ENCODE measurements around the gene UCK2.

UCK2 gene

GRCh38 chr1:165816826-165817497 is 10.5 kb upstream of the UCK2 start:
- Histone ChIP-seq H3K27ac (ENCODE audit: low read depth, low read length) (no peak overlapping the region), H3K36me3 (ENCODE audit: control insufficient read depth, insufficient read depth, low read length) (no peaks in the 10 kb centered on the region)

GRCh38 chr1:165823552-165824268 is 3.7 kb upstream of the UCK2 start:
- H3K9me3 ChIP-seq (ENCODE audit: control insufficient read depth, insufficient read depth, low read depth, low read length), result no peaks in the 10 kb centered on the region
- H3K4me1 ChIP-seq (ENCODE audit: control insufficient read depth, insufficient read depth, low read length), result peaks cover 4% of the 10 kb centered on the region; the same call in 1 of the 2 replicates
- H3K4me3 ChIP-seq (ENCODE audit: low read depth, low read length), result no peak overlapping the region
- H3K27ac ChIP-seq (ENCODE audit: low read depth, low read length), result no peak overlapping the region
- H3K27me3 ChIP-seq (ENCODE audit: control insufficient read depth, insufficient read depth, low read length), result no peaks in the 10 kb centered on the region
- no peak overlapping the region for H3K9ac ChIP-seq (ENCODE audit: low read length)
- no peaks in the 10 kb centered on the region for H3K36me3 ChIP-seq (ENCODE audit: control insufficient read depth, insufficient read depth, low read length)

More at GRCh38 chr1:165816826-165817497, 10.5 kb upstream of the UCK2 start:
- no peaks in the 10 kb centered on the region for H3K4me1 ChIP-seq (ENCODE audit: control insufficient read depth, insufficient read depth, low read length)
- no peaks in the 10 kb centered on the region for H3K27me3 ChIP-seq (ENCODE audit: control insufficient read depth, insufficient read depth, low read length)
- no peaks in the 10 kb centered on the region; the same call in 1 of the 2 replicates for H3K9me3 ChIP-seq (ENCODE audit: control insufficient read depth, insufficient read depth, low read depth, low read length)
- no peak overlapping the region for H3K9ac ChIP-seq (ENCODE audit: low read length)
- H3K4me3 ChIP-seq (ENCODE audit: low read depth, low read length), result no peak overlapping the region

- no peaks in the 10 kb centered on the region for H3K27me3 ChIP-seq (ENCODE audit: control insufficient read depth, insufficient read depth, low read length)
- H3K4me3 ChIP-seq (ENCODE audit: low read depth, low read length), result no peak overlapping the region
- H3K27ac ChIP-seq (ENCODE audit: low read depth, low read length), result no peak overlapping the region
- H3K4me1 ChIP-seq (ENCODE audit: control insufficient read depth, insufficient read depth, low read length), result peaks cover 6% of the 10 kb centered on the region; the same call in 1 of the 2 replicates
- H3K9me3 ChIP-seq (ENCODE audit: control insufficient read depth, insufficient read depth, low read depth, low read length), result no peaks in the 10 kb centered on the region
- no peaks in the 10 kb centered on the region for H3K36me3 ChIP-seq (ENCODE audit: control insufficient read depth, insufficient read depth, low read length)
- no peak overlapping the region for H3K9ac ChIP-seq (ENCODE audit: low read length)
Observed at GRCh38 chr1:165824269-165824643, 3.2 kb upstream of the UCK2 start.

- peak overlapping the region; percentile 90 for H3K4me3 ChIP-seq (ENCODE audit: low read depth, low read length)
- H3K27ac ChIP-seq (ENCODE audit: low read depth, low read length), result no peak overlapping the region
- no peaks in the 10 kb centered on the region for H3K27me3 ChIP-seq (ENCODE audit: control insufficient read depth, insufficient read depth, low read length)
- no peaks in the 10 kb centered on the region for H3K36me3 ChIP-seq (ENCODE audit: control insufficient read depth, insufficient read depth, low read length)
- H3K9me3 ChIP-seq (ENCODE audit: control insufficient read depth, insufficient read depth, low read depth, low read length), result no peaks in the 10 kb centered on the region
- H3K9ac ChIP-seq (ENCODE audit: low read length), result no peak overlapping the region
- peaks cover 11% of the 10 kb centered on the region for H3K4me1 ChIP-seq (ENCODE audit: control insufficient read depth, insufficient read depth, low read length)
Observed at GRCh38 chr1:165826565-165827267, 698 bp upstream of the UCK2 start.

GRCh38 chr1:165828103-165828668 is 772 bp downstream of the UCK2 start:
- peaks cover 24% of the 10 kb centered on the region for H3K4me1 ChIP-seq (ENCODE audit: control insufficient read depth, insufficient read depth, low read length)
- peak overlapping the region; percentile 90 for H3K9ac ChIP-seq (ENCODE audit: low read length)

GRCh38 chr1:165828669-165829329 is 1.4 kb downstream of the UCK2 start:
- Histone ChIP-seq H3K9me3 (ENCODE audit: control insufficient read depth, insufficient read depth, low read depth, low read length) (no peaks in the 10 kb centered on the region), H3K9ac (ENCODE audit: low read length) (peak overlapping the region; percentile 90), H3K4me3 (ENCODE audit: low read depth, low read length) (peak overlapping the region; percentile 90), H3K4me1 (ENCODE audit: control insufficient read depth, insufficient read depth, low read length) (peaks cover 26% of the 10 kb centered on the region), H3K27me3 (ENCODE audit: control insufficient read depth, insufficient read depth, low read length) (no peaks in the 10 kb centered on the region), H3K36me3 (ENCODE audit: control insufficient read depth, insufficient read depth, low read length) (no peaks in the 10 kb centered on the region), H3K27ac (ENCODE audit: low read depth, low read length) (peak overlapping the region; percentile 91)

More at GRCh38 chr1:165828103-165828668, 772 bp downstream of the UCK2 start:
- H3K4me3 ChIP-seq (ENCODE audit: low read depth, low read length), result peak overlapping the region; percentile 90
- H3K27ac ChIP-seq (ENCODE audit: low read depth, low read length), result peak overlapping the region; percentile 91
- no peaks in the 10 kb centered on the region for H3K27me3 ChIP-seq (ENCODE audit: control insufficient read depth, insufficient read depth, low read length)
- H3K9me3 ChIP-seq (ENCODE audit: control insufficient read depth, insufficient read depth, low read depth, low read length), result no peaks in the 10 kb centered on the region
- H3K36me3 ChIP-seq (ENCODE audit: control insufficient read depth, insufficient read depth, low read length), result no peaks in the 10 kb centered on the region

GRCh38 chr1:165829888-165830287 is 2.5 kb downstream of the UCK2 start:
- Histone ChIP-seq H3K36me3 (ENCODE audit: control insufficient read depth, insufficient read depth, low read length) (no peaks in the 10 kb centered on the region), H3K9me3 (ENCODE audit: control insufficient read depth, insufficient read depth, low read depth, low read length) (no peaks in the 10 kb centered on the region), H3K4me3 (ENCODE audit: low read depth, low read length) (peak overlapping the region; percentile 90), H3K4me1 (ENCODE audit: control insufficient read depth, insufficient read depth, low read length) (peaks cover 26% of the 10 kb centered on the region), H3K27me3 (ENCODE audit: control insufficient read depth, insufficient read depth, low read length) (no peaks in the 10 kb centered on the region), H3K9ac (ENCODE audit: low read length) (no peak overlapping the region), H3K27ac (ENCODE audit: low read depth, low read length) (no peak overlapping the region)

- H3K27me3 ChIP-seq (ENCODE audit: control insufficient read depth, insufficient read depth, low read length), result no peaks in the 10 kb centered on the region
- no peaks in the 10 kb centered on the region for H3K9me3 ChIP-seq (ENCODE audit: control insufficient read depth, insufficient read depth, low read depth, low read length)
- no peak overlapping the region for H3K4me3 ChIP-seq (ENCODE audit: low read depth, low read length)
- H3K36me3 ChIP-seq (ENCODE audit: control insufficient read depth, insufficient read depth, low read length), result no peaks in the 10 kb centered on the region
- no peak overlapping the region for H3K27ac ChIP-seq (ENCODE audit: low read depth, low read length)
- peaks cover 27% of the 10 kb centered on the region for H3K4me1 ChIP-seq (ENCODE audit: control insufficient read depth, insufficient read depth, low read length)
- H3K9ac ChIP-seq (ENCODE audit: low read length), result no peak overlapping the region
Observed at GRCh38 chr1:165831146-165831545, 3.7 kb downstream of the UCK2 start.

- Histone ChIP-seq H3K36me3 (ENCODE audit: control insufficient read depth, insufficient read depth, low read length) (0 out of 2 replicates have a peak, but pooled peaks cover 6% of the 10 kb centered on the region), H3K27me3 (ENCODE audit: control insufficient read depth, insufficient read depth, low read length) (no peaks in the 10 kb centered on the region), H3K9me3 (ENCODE audit: control insufficient read depth, insufficient read depth, low read depth, low read length) (no peaks in the 10 kb centered on the region), H3K4me1 (ENCODE audit: control insufficient read depth, insufficient read depth, low read length) (peaks cover 36% of the 10 kb centered on the region), H3K9ac (ENCODE audit: low read length) (no peak overlapping the region), H3K27ac (ENCODE audit: low read depth, low read length) (no peak overlapping the region), H3K4me3 (ENCODE audit: low read depth, low read length) (no peak overlapping the region)
Observed at GRCh38 chr1:165832902-165833301, 5.5 kb downstream of the UCK2 start.

GRCh38 chr1:165833358-165833757 is 5.9 kb downstream of the UCK2 start:
- H3K4me3 ChIP-seq (ENCODE audit: low read depth, low read length), result no peak overlapping the region
- H3K27ac ChIP-seq (ENCODE audit: low read depth, low read length), result no peak overlapping the region
- no peaks in the 10 kb centered on the region for H3K9me3 ChIP-seq (ENCODE audit: control insufficient read depth, insufficient read depth, low read depth, low read length)
- H3K9ac ChIP-seq (ENCODE audit: low read length), result no peak overlapping the region
- H3K27me3 ChIP-seq (ENCODE audit: control insufficient read depth, insufficient read depth, low read length), result no peaks in the 10 kb centered on the region
- peaks cover 40% of the 10 kb centered on the region for H3K4me1 ChIP-seq (ENCODE audit: control insufficient read depth, insufficient read depth, low read length)
- 0 out of 2 replicates have a peak, but pooled peaks cover 9% of the 10 kb centered on the region for H3K36me3 ChIP-seq (ENCODE audit: control insufficient read depth, insufficient read depth, low read length)

Data from HUES6 (cell line).